ENCODE measurements around the gene CPVL.
A peak's percentile ranks its signal among the peaks of the same experiment; 100 is the strongest.

Gene CPVL

DNA sequence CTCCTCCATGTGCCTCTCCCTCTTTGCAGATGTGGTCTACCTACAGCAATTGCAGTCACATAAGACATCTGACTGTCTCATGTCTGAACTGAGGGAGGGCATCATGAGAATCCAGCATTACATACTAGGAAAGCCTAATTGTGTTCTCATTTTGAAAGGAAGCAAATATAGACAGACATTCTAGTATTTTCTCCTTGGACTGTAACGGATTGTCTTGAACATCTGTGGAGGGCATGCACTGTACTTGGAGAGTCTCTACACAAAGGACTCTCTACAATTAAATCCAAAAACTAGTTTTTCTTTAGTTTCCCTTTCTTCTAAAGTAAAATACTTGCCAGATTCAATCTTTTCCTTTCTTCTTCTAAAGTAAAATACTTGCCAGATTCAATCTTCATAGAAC is 153.5 kb downstream of the CPVL start:
- TF ChIP-seq, protein P1, sequence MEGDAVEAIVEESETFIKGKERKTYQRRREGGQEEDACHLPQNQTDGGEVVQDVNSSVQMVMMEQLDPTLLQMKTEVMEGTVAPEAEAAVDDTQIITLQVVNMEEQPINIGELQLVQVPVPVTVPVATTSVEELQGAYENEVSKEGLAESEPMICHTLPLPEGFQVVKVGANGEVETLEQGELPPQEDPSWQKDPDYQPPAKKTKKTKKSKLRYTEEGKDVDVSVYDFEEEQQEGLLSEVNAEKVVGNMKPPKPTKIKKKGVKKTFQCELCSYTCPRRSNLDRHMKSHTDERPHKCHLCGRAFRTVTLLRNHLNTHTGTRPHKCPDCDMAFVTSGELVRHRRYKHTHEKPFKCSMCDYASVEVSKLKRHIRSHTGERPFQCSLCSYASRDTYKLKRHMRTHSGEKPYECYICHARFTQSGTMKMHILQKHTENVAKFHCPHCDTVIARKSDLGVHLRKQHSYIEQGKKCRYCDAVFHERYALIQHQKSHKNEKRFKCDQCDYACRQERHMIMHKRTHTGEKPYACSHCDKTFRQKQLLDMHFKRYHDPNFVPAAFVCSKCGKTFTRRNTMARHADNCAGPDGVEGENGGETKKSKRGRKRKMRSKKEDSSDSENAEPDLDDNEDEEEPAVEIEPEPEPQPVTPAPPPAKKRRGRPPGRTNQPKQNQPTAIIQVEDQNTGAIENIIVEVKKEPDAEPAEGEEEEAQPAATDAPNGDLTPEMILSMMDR (conservative IDR thresholded peaks at IDR 0.05; ENCODE audit: control insufficient read depth, insufficient read depth, low read depth, low read length): no peak
- DNase-seq (ENCODE audit: low read depth): no peak
- H3K4me3 ChIP-seq (ENCODE audit: control insufficient read depth, low read depth, low read length): no peak overlapping the region

DNA sequence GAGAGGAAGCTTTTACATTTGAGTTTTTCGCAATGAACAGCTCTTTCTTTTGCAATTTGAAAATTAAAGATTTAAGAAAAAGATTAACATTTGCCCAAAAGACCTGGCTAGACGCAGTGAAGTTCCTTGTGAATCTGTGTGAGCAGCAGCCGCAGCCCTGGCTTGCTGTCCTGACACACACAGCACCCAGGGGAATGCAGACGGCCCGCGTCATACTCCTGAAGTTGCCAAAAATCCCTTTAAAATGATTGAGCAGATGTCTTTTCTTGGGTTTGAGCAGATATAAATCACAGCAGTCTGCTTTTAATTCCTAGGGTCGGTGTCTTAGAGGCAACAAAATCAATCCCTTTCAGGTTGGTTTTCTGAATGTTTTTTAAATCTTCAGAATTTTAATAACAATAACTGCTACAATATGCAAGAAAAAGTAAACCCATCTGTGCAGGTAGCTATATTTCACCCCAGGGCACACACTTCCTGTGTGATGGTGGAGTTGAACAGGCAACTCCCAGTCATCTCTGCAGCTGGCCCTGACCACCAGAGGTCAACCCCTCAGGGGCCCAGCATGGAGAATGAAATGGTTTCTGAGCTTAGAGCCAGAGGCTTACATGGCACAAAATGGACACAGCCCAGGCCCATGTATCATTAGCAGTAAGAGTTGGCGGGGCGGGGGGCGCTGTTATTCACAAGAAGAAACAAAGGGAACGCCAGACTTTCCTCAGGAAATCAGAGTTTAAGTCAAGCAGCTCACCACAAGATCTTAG is 156.0 kb downstream of the CPVL start:
- H3K4me3 ChIP-seq (ENCODE audit: control insufficient read depth, low read depth, low read length): no peak overlapping the region
- TF ChIP-seq, protein P1 (conservative IDR thresholded peaks at IDR 0.05; ENCODE audit: control insufficient read depth, insufficient read depth, low read depth, low read length): no peak
- DNase-seq (ENCODE audit: low read depth): peak; percentile 78

DNA sequence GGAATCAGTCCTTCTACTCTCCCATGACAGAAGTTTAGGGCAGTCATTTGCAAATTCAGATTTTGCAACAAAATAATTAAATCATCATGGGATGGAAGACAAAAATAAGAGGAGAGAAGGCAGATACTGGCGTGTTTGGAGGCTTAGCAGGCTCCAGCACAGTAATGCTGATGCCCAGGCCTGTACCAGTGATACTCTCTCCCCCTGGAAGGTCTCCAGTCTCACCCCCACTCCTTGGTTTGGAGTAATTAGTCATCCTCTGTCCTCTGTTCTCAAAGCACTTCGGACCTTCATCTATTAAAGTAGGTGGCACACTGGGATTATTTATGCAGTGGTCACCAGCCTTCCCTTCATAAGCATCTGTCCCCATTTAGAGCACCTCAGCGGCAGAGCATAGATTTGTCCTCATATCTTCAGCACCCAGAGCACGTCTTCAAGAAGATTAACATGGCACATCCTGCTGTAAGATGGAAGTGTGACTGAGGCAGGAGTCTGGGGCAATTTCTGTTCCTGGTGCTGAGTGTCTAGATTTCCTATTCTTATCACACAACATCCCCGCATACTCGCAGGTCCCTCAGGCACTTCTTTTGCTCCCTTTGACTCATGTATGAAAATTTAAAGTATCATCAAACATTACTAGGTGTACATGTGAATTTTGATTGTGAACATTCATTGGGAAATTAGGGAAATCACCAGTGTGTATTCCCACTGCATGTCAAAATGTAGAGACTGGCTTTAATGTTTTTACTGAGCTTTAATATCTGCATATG is 156.9 kb downstream of the CPVL start:
- no peak overlapping the region for H3K4me3 ChIP-seq (ENCODE audit: control insufficient read depth, low read depth, low read length)
- TF ChIP-seq, protein P1 (conservative IDR thresholded peaks at IDR 0.05; ENCODE audit: control insufficient read depth, insufficient read depth, low read depth, low read length): no peak
- no peak for DNase-seq (ENCODE audit: low read depth)

DNA sequence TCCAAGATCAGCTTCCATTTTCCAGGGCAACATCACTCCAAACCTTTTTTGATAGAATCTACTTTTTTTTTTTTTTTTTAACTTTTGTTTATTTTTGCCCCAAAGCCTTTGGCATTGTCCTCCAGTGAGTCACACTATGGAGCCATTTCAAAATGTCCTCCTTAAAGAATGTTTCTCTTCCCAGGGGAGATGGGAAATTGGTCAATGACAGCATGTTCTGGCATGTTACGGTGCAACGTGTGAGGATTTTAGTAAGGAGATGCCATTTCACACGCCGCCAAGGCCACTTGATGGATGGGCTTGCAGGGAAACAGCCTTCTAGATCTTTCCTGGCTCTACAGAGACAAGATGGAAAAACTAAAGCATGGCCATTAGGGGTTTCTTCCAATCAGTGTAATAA is 157.5 kb downstream of the CPVL start:
- DNase-seq (ENCODE audit: low read depth): peak; percentile 98
- no peak overlapping the region for H3K4me3 ChIP-seq (ENCODE audit: control insufficient read depth, low read depth, low read length)
- TF ChIP-seq, protein P1 (conservative IDR thresholded peaks at IDR 0.05; ENCODE audit: control insufficient read depth, insufficient read depth, low read depth, low read length): no peak

DNA sequence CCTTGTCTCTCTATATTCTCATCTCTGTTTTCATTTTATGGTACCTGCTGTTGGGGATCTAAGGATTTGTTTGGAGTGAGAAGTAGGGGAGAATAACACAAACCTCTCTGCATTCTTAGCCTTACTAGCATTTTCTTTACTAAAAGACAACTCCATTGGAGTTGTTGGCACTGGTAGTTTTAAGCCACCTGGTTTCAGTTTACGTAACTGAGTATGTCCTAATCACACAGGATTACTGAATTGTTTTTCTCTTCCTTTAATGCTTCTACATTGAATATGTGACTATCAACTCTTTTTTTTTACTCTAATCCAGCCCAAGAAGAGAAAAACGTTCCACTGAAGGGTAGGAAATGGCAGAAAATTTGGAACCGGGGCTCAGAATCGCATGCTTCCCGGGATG is 158.2 kb downstream of the CPVL start:
- TF ChIP-seq, protein P1 (conservative IDR thresholded peaks at IDR 0.05; ENCODE audit: control insufficient read depth, insufficient read depth, low read depth, low read length): no peak
- DNase-seq (ENCODE audit: low read depth): peak; percentile 74
- no peak overlapping the region for H3K4me3 ChIP-seq (ENCODE audit: control insufficient read depth, low read depth, low read length)

DNA sequence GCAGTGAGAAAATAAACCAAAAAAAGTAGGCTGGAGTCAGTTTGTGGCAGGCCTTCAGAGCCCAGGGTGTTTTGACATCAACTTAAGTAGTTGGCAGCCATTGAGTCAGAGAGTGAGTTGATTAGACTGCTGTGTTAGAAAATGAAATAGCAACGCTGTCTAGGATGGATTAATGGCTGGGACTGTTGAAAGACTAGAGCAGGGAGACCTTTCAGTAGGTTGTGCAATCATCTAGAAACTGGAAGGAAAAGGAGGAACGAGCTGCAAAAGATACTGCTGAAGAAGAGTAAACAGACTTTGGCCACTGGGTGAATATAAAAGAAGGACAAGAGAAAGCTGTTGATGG is 159.6 kb downstream of the CPVL start:
- H3K4me3 ChIP-seq (ENCODE audit: control insufficient read depth, low read depth, low read length): no peak overlapping the region
- TF ChIP-seq, protein P1 (conservative IDR thresholded peaks at IDR 0.05; ENCODE audit: control insufficient read depth, insufficient read depth, low read depth, low read length): no peak
- peak; percentile 94 for DNase-seq (ENCODE audit: low read depth)
